ENCODE data around the gene DDX31.

The DDX31 gene

DNA sequence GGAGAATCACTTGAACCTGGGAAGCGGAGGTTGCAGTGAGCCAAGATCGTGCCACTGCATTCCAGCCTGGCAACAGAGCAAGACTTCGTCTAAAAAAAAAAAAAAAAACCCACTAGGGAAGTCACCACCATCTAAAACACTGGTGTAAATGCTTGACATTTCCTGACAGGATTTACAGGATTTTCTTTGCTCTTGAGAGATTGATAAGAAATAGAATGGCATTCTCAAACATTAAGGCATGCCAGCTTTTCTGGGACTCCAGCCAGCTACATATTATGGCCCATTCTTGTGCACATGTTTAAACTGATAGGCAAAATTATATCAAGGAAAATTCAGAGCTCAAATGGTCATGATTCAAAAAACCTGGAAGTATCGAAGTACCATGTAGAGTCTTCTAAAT, 29.2 kb upstream of the DDX31 start:
- TF ChIP-seq, protein P1, sequence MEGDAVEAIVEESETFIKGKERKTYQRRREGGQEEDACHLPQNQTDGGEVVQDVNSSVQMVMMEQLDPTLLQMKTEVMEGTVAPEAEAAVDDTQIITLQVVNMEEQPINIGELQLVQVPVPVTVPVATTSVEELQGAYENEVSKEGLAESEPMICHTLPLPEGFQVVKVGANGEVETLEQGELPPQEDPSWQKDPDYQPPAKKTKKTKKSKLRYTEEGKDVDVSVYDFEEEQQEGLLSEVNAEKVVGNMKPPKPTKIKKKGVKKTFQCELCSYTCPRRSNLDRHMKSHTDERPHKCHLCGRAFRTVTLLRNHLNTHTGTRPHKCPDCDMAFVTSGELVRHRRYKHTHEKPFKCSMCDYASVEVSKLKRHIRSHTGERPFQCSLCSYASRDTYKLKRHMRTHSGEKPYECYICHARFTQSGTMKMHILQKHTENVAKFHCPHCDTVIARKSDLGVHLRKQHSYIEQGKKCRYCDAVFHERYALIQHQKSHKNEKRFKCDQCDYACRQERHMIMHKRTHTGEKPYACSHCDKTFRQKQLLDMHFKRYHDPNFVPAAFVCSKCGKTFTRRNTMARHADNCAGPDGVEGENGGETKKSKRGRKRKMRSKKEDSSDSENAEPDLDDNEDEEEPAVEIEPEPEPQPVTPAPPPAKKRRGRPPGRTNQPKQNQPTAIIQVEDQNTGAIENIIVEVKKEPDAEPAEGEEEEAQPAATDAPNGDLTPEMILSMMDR (IDR thresholded peaks at IDR 0.05; ENCODE audit: insufficient read depth, low read length, poor library complexity, severe bottlenecking) = no peak
- DNase-seq (ENCODE audit: extremely low read depth, insufficient read length) = no peak
- no peaks in the 10 kb centered on the region for H3K27me3 ChIP-seq (replicated peaks; ENCODE audit: control insufficient read depth, insufficient read depth, low read length)
- H3K4me3 ChIP-seq (replicated peaks; ENCODE audit: low read depth, low read length) = no peak overlapping the region
- H3K36me3 ChIP-seq (ENCODE audit: control insufficient read depth, insufficient read depth, low read length) = no peaks in the 10 kb centered on the region

DNA sequence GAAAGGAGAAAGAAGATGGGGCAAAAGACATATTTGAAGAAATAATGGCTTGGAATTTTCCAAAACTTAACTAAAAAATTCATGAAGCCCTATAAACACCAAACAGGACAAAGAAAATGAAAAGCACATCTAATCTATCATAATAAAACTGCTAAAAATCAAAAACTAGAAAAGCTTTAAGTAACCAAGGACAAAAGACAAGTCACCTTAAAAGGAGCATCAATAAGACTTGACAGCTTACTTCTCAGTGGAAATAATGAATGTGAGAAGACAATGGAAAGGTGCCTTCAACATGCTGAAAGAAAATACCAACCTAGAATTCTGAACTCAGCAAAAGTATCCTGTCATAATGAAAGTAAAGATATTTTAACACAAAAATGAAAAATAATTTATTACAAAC, 27.4 kb upstream of the DDX31 start:
- H3K36me3 ChIP-seq (ENCODE audit: control insufficient read depth, insufficient read depth, low read length) = no peaks in the 10 kb centered on the region

DNA sequence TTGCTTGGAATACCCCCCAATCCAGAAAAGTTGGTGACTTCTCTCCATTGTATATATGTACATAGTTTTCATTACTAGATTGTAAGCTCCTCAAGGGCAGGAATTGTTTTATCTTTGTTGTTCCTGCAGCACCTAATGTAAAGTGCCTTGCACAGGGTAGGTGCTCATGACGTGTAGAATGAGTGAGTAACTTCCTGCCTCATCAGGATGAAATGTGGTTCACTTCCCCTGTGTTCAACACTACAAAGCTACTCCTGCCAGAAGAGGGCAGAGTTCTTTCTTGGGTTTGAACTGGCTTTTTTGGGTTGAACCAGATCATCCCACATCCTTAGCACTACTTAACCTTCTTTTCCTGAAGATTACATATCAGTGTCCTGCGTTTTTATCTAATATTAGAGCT, 24.4 kb upstream of the DDX31 start:
- Histone ChIP-seq H3K27me3 (replicated peaks; ENCODE audit: control insufficient read depth, insufficient read depth, low read length) (no peaks in the 10 kb centered on the region), H3K36me3 (ENCODE audit: control insufficient read depth, insufficient read depth, low read length) (peaks cover 6% of the 10 kb centered on the region), H3K4me3 (replicated peaks; ENCODE audit: low read depth, low read length) (no peak overlapping the region)
- no peak for DNase-seq (ENCODE audit: extremely low read depth, insufficient read length)
- TF ChIP-seq, protein P1 (IDR thresholded peaks at IDR 0.05; ENCODE audit: insufficient read depth, low read length, poor library complexity, severe bottlenecking) = no peak

More for the DNA sequence above, 27.4 kb upstream of the DDX31 start:
- H3K4me3 ChIP-seq (replicated peaks; ENCODE audit: low read depth, low read length) = no peak overlapping the region
- DNase-seq (ENCODE audit: extremely low read depth, insufficient read length) = no peak
- TF ChIP-seq, protein P1 (IDR thresholded peaks at IDR 0.05; ENCODE audit: insufficient read depth, low read length, poor library complexity, severe bottlenecking) = no peak
- H3K27me3 ChIP-seq (replicated peaks; ENCODE audit: control insufficient read depth, insufficient read depth, low read length) = no peaks in the 10 kb centered on the region

GRCh38 chr9:132690696-132691095, 20.9 kb upstream of the DDX31 start:
- H3K4me3 ChIP-seq (replicated peaks; ENCODE audit: low read depth, low read length) = no peak overlapping the region
- H3K36me3 ChIP-seq (ENCODE audit: control insufficient read depth, insufficient read depth, low read length) = peaks cover 14% of the 10 kb centered on the region
- H3K27me3 ChIP-seq (replicated peaks; ENCODE audit: control insufficient read depth, insufficient read depth, low read length) = no peaks in the 10 kb centered on the region
- no peak for DNase-seq (ENCODE audit: extremely low read depth, insufficient read length)
- TF ChIP-seq, protein P1 (IDR thresholded peaks at IDR 0.05; ENCODE audit: insufficient read depth, low read length, poor library complexity, severe bottlenecking) = no peak

DNA sequence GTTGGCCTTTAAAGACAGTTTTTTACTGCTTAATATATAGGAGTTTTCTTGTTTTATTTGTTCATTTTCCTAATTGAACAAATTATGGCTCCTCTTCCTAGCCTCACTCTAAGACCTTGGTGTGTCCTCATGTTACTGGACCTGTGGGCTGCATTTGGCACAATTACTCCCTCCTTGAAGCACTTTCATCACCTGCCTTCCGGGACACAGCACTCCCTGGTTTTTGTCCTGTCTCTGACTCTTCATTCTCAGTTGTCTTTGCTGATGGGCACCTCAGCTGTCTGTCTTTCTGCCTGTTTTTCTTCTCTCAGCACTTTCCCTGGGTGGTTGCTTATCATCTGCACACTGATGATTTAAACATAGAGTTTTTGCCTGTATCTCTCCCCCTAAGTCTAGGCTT, 14.1 kb upstream of the DDX31 start:
- H3K27me3 ChIP-seq (replicated peaks; ENCODE audit: control insufficient read depth, insufficient read depth, low read length) = no peaks in the 10 kb centered on the region
- peaks cover 20% of the 10 kb centered on the region for H3K36me3 ChIP-seq (ENCODE audit: control insufficient read depth, insufficient read depth, low read length)
- TF ChIP-seq, protein P1 (IDR thresholded peaks at IDR 0.05; ENCODE audit: insufficient read depth, low read length, poor library complexity, severe bottlenecking) = no peak
- DNase-seq (ENCODE audit: extremely low read depth, insufficient read length) = no peak
- H3K4me3 ChIP-seq (replicated peaks; ENCODE audit: low read depth, low read length) = no peak overlapping the region

- H3K4me3 ChIP-seq (replicated peaks; ENCODE audit: low read depth, low read length) = no peak overlapping the region
- no peak for DNase-seq (ENCODE audit: extremely low read depth, insufficient read length)
- no peaks in the 10 kb centered on the region for H3K27me3 ChIP-seq (replicated peaks; ENCODE audit: control insufficient read depth, insufficient read depth, low read length)
- TF ChIP-seq, protein P1 (IDR thresholded peaks at IDR 0.05; ENCODE audit: insufficient read depth, low read length, poor library complexity, severe bottlenecking) = no peak
- peaks cover 22% of the 10 kb centered on the region for H3K36me3 ChIP-seq (ENCODE audit: control insufficient read depth, insufficient read depth, low read length)
These were observed 11.8 kb upstream of the DDX31 start for GRCh38 chr9:132681561-132681960.

Measured in GM06990 (cell line).